Stimulated activated CD8-positive, alpha-beta memory T cell treated with anti-CD3 and anti-CD28 coated beads, Interleukin-15, amount 100 ng/mL, for 4 hours (primary cell): ENCODE results near the gene THAP4.

ENCODE experiments used
- DNase-seq, 2 donors: peaks; one replicate each; pipeline ENCODE4 v3.0.0-alpha.2; 2020; ENCODE audit warnings: low read depth in 2 of 2

THAP4 gene, protein sequence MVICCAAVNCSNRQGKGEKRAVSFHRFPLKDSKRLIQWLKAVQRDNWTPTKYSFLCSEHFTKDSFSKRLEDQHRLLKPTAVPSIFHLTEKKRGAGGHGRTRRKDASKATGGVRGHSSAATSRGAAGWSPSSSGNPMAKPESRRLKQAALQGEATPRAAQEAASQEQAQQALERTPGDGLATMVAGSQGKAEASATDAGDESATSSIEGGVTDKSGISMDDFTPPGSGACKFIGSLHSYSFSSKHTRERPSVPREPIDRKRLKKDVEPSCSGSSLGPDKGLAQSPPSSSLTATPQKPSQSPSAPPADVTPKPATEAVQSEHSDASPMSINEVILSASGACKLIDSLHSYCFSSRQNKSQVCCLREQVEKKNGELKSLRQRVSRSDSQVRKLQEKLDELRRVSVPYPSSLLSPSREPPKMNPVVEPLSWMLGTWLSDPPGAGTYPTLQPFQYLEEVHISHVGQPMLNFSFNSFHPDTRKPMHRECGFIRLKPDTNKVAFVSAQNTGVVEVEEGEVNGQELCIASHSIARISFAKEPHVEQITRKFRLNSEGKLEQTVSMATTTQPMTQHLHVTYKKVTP

GRCh38 chr2:241637018-241637794 lies at the start of gene THAP4, which contains the start of gene ATG4B:
Gene THAP4 (minus strand): TSS chr2:241637158. CDS start chr2:241637017, 141 bp downstream.
Gene ATG4B (plus strand): TSS chr2:241637693. CDS start chr2:241637715, 22 bp downstream.
- DNase-seq: peak; percentile 36 to 61

- DNase-seq: no peak
Measured at GRCh38 chr2:241686324-241686649, 49.3 kb upstream of the THAP4 start.

GRCh38 chr2:241680827-241681599 lies 44.1 kb upstream of the THAP4 start:
- DNase-seq: no peak

- no peak for DNase-seq
Measured at GRCh38 chr2:241680044-241680443, 43.1 kb upstream of the THAP4 start.

- DNase-seq: no peak
Measured at GRCh38 chr2:241678784-241679540, 42.0 kb upstream of the THAP4 start.

DNA sequence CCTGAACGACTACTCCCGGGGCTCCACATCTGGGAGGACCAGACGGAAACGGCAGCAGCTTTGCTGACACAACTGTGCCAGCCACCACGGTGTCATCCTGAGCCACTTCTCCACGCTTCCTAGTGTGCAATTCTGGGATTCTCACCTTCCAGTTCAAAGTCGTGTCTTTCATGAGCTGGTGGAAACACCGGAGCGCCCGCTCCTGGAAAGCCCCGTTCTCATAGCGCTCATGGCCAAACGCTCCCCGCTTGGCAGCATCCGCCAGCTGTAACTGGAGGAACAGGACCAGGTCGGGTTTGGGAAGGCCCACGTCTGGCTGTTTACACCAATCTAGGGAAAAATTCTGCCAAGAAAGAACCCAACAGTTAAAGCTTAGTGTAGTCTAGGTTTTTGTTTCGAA lies 41.3 kb upstream of the THAP4 start:
- DNase-seq: no peak

DNA sequence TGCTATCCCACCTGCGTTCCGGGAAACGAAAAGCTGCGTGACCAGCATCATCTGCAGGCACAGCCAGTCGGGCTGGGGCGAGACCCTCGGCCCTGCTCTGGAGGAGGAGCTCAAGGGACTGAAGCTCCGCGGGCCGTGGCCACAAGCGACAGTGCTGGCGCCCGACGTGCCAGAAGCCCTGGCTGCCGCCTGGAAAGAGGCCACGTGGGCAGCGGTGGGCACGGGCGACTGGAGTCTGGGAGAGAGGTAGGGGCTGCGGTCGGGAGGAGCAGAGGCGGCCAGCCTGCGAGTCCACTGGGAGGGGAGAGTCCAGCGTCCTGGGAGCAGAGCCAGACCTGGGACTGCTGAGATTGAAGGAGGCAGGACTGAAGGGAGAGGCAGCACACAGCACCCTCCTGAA lies 40.4 kb upstream of the THAP4 start:
- DNase-seq: no peak

GRCh38 chr2:241676665-241677064 lies 39.7 kb upstream of the THAP4 start:
- no peak for DNase-seq

GRCh38 chr2:241675885-241676284 lies 38.9 kb upstream of the THAP4 start:
- no peak for DNase-seq

DNA sequence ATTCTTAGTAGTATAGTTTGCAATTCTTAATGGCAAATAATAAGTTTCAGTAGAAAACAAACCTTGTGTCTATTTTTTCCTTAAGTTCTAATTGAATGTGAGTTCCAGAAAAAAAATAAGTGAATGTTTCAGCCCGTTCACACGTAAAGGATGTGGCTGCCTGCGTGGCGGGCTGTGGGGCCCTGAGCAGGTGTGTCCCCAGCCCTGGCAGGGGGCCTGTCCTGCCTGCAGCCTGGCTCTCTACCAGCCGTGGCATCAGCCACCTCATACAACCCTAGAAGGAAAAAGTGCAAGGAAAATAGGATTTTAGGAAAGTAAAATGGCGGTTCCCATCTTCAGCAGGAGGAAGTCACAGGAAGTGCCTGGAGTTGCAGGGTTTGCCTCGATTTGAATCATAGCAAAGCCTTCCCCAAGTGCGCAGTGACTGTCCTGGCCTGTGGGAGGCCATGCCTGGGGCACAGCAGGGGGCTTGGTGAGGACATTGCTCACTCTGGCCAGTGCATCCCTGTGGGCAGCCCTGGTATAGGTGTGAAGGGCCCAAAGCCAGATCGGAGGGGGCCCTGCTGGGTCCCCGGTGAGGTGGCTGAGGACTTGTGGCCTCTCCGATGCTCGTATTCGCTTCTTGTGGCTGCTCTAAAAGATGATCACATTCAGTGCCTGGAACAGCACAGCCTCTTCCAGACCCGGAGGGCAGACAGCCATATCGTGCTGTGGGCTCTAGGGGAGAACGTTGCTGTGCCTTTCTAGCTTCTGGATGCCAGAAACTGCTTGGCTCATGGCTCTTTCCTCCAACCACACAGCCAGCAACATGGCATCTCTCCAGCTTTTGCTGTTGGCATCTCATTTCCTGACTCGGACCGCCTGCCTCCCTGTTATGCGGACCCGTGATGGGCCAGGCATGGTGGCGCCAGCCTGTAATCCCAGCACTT lies 37.1 kb upstream of the THAP4 start:
- DNase-seq: no peak

- DNase-seq: no peak
Measured at GRCh38 chr2:241673189-241673663, 36.3 kb upstream of the THAP4 start.

- no peak for DNase-seq
Measured at GRCh38 chr2:241672243-241673188, 35.6 kb upstream of the THAP4 start.

GRCh38 chr2:241671457-241672240 lies 34.7 kb upstream of the THAP4 start:
- DNase-seq: no peak

GRCh38 chr2:241670333-241671110 lies 33.6 kb upstream of the THAP4 start:
- no peak for DNase-seq

DNA sequence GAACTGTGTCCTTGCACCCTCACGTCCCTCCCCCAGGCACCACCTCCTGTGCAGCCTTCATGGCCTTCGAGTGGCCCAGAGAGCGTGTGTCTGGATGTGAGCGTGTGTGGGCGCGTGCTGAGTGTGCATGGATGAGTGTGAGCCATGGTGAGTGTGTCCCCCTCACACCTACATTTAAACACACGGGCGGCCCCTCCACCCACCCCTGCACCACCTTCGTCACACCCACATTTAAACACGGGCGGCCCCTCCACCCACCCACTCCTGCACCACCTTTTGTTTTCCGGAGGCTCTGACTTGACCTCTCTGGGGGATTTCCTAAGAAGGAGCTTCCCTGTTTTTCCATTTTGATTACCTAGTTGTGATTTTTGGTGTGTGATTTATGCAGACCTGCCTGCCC lies 31.9 kb upstream of the THAP4 start:
- DNase-seq: no peak

DNA sequence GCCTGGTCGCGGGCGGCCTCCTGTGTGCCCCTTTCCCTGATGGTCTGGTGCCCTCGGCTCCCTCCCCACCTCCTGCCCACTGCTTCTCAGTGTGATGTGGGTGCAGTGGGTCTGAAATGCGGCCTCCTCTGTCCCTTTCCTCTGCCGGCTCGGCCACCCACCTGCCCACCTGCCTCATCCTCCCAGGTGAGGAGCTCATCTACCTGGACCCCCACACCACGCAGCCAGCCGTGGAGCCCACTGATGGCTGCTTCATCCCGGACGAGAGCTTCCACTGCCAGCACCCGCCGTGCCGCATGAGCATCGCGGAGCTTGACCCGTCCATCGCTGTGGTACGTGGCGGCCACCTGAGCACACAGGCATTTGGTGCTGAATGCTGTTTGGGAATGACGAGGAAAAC lies 31.4 kb upstream of the THAP4 start:
- DNase-seq: no peak
